Measurements from ENCODE around the gene AMT.

The AMT gene

DNA sequence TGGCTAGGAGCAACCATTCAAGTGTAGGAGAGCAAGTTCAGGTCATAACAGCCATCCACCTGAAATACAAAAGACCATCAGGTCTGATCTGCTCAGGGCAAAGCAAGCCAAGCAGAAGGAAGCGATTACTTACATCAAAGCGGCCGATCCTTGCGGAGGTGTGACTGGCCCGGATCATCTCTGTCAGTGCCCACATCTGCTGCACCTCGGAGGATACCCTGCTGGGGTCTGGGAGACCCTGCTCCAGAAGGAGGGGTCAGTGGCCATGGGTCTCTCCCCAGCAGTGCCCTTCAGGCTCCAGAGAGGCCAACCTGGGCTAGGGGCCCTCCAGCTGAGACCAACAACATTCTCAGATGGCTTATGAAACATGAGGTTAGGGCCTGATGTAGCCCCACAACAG, 2.5 kb upstream of the AMT start:
- TF ChIP-seq, protein P1, sequence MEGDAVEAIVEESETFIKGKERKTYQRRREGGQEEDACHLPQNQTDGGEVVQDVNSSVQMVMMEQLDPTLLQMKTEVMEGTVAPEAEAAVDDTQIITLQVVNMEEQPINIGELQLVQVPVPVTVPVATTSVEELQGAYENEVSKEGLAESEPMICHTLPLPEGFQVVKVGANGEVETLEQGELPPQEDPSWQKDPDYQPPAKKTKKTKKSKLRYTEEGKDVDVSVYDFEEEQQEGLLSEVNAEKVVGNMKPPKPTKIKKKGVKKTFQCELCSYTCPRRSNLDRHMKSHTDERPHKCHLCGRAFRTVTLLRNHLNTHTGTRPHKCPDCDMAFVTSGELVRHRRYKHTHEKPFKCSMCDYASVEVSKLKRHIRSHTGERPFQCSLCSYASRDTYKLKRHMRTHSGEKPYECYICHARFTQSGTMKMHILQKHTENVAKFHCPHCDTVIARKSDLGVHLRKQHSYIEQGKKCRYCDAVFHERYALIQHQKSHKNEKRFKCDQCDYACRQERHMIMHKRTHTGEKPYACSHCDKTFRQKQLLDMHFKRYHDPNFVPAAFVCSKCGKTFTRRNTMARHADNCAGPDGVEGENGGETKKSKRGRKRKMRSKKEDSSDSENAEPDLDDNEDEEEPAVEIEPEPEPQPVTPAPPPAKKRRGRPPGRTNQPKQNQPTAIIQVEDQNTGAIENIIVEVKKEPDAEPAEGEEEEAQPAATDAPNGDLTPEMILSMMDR (conservative IDR thresholded peaks at IDR 0.05; ENCODE audit: low read length): no peak
- DNase-seq (ENCODE audit: low read depth): no peak
- H3K4me3 ChIP-seq (ENCODE audit: low read length): no peak overlapping the region

DNA sequence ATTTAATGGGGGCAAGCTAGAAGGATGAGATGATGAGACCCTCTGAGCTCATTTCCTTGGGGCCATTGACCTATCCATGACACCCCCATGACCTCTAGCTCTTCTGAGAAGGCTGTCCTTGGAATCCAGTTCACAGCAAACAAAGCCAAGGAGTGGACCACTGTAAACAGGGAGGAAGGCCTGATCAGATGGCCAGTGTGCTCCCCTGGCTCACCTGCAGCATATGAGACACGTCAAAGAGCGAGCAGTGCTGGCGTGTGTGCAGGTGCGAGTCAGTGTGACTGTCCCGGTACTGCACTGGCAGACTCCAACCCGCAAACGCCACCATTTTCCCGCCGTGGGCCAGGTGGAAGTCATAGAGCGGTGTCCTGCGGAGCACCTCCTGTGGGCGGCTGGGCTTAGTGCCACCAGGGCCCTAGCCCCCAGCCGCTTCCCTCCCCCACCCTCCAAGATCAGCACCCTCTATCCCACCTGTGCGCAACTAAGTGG, 339 bp downstream of the AMT start:
- TF ChIP-seq, protein P1 (conservative IDR thresholded peaks at IDR 0.05; ENCODE audit: low read length): no peak
- no peak for DNase-seq (ENCODE audit: low read depth)
- H3K4me3 ChIP-seq (ENCODE audit: low read length): no peak overlapping the region

DNA sequence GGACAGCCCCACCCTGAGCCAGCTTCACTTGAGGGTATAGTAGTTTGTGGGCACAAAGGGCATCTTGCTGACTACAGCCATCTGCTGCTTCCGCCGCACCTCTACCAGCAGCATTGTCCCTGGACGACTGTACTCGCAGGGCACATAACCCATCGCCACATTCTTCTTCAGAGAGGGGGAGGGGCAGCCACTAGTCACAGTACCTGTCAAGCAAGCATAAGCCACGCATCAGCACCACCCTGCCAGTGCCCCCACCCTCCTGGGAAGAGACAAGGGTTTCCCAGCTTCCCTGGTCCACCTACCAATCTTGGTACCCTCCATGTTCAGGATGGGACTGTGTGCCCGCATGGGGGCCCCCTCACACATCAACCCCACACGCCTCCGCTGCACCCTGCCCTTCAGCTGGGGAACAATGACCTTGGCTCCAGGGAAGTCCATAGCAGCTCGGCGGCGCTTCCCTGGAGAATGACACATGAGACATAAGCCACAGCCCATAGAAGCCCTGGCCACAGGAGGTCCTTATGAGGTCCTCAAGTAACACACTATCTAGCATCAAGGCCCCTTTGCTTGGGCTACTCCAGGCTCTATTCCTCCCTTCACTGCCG, 4.7 kb downstream of the AMT start:
- H3K4me3 ChIP-seq (ENCODE audit: low read length): no peak overlapping the region
- no peak for DNase-seq (ENCODE audit: low read depth)
- TF ChIP-seq, protein P1 (conservative IDR thresholded peaks at IDR 0.05; ENCODE audit: low read length): no peak

DNA sequence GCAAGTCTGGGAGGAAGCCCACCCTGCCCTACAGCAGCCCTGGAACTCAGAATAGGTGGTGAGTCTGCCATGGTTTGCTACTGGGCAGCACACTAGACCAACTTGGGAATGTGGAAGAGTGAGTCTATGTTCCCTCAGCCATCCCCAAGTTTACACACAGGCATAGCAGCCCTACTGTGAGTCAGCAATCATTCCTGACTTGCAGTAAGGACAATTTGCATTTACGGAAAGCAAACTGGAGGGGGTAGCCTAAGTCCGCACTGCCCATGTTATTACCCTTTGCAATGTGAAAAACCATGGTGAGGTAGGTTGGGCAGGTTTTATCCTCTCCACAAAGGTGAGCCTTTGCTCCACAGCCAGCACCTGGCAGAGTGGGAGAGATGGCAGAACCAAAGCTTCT, 5.4 kb downstream of the AMT start:
- H3K4me3 ChIP-seq (ENCODE audit: low read length): no peak overlapping the region
- no peak for DNase-seq (ENCODE audit: low read depth)
- TF ChIP-seq, protein P1 (conservative IDR thresholded peaks at IDR 0.05; ENCODE audit: low read length): no peak

DNA sequence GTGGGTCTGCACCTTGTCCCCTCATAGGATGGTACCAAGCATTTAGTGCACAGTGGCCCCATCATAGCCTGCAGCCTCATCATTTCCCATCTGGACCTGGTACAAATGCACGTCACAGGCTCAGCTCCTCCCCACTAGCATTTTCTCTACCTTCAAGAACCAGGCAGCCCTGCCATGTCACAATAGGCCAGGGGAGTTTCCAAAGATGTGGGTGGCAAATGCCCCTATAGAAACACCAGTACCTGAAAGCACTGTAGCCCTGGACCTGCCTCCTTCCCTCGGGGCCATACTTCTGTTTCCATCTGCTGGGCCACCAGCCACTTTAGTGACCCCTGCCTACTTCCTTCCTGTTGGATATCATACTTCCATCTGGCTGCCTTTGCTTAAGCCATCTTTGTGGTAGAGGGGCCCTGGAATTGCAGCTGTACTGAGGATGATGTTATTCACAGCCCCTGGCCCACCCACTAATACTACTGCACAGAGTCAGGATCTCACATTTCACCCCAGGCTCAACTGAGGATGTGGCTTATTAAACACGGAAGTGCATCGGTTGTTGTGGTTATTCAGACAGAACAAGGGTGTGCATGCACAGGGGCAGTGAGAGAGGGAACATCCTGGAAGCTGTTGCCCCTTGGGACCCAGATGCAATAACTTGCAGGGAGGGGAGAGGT, 6.2 kb downstream of the AMT start:
- TF ChIP-seq, protein P1 (conservative IDR thresholded peaks at IDR 0.05; ENCODE audit: low read length): no peak
- no peak for DNase-seq (ENCODE audit: low read depth)
- H3K4me3 ChIP-seq (ENCODE audit: low read length): no peak overlapping the region

DNA sequence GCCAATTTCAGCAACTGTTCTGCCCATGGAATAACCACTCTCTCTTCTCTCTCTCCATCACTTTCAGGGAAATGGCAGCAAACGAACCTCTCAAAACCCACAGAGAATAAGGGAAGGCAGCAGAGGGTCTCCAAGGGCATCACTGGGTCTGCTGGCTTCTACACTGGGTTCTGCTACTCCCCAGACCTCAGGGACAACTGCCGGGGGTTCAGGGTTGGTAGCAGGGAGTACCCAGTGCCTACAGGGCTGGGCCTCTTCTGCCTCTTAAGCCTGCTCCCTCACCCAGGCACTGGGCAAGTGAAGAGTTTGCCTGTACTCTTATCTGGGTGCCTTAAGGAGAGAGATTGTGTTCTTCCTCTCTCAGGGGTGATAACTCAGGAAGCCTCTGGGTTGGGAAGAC, 7.5 kb downstream of the AMT start:
- no peak overlapping the region for H3K4me3 ChIP-seq (ENCODE audit: low read length)
- TF ChIP-seq, protein P1 (conservative IDR thresholded peaks at IDR 0.05; ENCODE audit: low read length): no peak
- DNase-seq (ENCODE audit: low read depth): no peak

DNA sequence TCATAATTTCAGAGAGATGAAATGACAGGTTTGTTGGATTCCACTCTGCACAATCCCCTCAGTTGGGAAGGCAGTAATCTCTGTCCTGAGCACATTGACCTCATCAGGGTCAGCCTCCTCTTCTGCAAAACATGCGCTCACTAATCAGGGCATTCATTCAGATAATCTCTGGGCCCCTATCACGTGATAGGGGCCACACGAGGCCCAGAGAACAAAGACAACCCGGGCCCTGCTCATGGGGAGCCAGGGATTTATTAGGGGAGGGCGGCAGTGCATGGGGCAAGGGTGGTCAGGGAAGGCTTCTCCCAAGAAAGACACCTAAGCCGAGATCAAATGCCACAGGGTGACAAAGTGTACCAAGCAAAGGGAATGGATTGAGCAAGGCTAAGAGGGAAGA, 8.9 kb downstream of the AMT start:
- DNase-seq (ENCODE audit: low read depth): no peak
- TF ChIP-seq, protein P1 (conservative IDR thresholded peaks at IDR 0.05; ENCODE audit: low read length): no peak
- H3K4me3 ChIP-seq (ENCODE audit: low read length): peak overlapping the region; percentile 95

All from AG10803 (cell line).